H54 (cell line): Measurements from ENCODE around the gene SGCA.

ENCODE experiments used
- DNase-seq: peaks from one replicate; pipeline ENCODE4 v3.0.0; 2011; ENCODE audit warnings: low spot score, mixed read lengths; ENCODE audit not compliant: insufficient read length
- FAIRE-seq: peaks from 3 replicates; lab custom pipeline; 2011; peaks lifted over from hg19 to GRCh38; lab: Jason Lieb, UNC
- POLR2A ChIP-seq: IDR thresholded peaks from 2 replicates; pipeline ENCODE4 v1.6.1; 2011; ENCODE audit warnings: low read depth, mild to moderate bottlenecking, low read length

The SGCA gene

DNA sequence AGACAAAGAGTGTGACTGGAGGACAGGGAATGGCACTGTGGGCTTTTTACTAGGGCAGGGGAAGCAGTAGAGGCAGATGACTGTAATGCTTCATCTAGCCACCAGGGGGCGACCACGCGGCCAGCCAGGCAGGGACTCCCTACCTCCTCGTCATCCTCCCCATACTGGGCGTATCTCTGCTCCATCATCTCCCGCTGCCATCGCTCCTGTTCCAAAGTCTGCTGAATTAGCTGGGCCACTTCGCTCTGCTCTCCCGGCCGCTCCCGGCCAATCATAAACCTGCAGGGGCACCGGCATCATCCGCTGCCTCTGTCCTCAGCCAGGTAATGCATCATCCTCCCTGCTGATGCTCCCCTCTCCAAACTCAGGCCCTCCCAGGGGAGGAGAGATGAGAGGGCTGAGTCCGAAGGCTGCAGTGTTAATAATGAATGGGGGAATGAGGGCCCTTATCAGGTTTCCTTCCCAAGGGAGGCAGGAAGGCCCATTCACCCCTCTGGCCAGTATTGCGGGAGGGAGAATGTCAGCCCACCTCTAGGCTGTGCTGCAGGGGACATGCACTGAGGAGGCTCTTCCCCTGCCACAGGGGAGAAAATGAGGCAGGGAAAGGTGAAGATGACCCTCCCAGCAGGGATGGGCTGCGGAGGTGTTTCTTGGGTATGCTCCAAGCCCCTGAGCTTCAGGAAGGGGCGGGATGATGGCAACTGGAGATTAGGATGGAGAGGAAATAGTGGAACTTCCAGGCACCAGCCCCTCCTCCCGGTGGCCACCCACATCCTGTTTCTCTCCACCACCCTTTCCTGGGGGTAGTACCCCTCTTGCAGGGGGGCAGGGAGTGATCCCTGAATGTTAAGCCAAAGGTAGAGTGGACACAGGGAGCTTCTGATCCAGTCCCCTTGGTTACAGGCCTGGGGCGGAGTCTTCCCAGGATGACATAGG, 25.6 kb upstream of the SGCA start:
- FAIRE-seq (no peak), DNase-seq (peak; percentile 96)
- no peak for TF ChIP-seq POLR2A

DNA sequence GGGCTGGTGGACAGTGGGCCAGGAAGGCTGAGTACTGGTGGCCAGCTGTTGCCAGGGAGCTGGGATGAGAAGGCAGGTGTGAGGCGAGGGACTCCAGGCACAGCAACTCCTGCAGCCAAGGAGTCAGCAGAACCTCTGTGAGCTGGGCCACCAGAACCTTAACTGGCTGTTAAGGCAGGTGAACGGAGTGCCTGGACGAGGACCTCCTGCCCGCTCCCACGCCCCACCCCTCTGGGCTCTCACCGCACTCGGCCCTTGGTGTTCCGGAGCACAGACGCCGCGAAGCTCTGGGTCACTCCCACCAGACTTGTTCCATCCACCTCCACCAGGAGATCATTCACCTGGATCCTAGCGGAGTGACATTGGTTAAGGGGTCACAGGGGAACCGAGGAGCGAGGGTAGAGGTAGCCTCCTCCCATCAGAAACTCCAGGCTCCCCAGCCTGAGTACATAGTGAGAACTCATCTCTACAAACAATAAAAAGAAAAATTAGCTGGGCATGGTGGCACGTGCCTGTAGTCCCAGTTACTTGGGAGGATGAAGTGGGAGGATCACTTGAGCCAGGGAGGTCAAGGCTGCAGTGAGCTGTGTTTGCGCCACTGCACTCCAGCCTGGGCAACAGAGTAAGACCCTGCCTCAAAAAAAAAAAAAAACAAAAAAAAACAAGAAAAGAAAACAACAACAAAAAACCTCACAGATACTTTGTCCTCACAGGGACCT, 24.6 kb upstream of the SGCA start:
- DNase-seq (no peak), FAIRE-seq (no peak)
- no peak for TF ChIP-seq POLR2A

DNA sequence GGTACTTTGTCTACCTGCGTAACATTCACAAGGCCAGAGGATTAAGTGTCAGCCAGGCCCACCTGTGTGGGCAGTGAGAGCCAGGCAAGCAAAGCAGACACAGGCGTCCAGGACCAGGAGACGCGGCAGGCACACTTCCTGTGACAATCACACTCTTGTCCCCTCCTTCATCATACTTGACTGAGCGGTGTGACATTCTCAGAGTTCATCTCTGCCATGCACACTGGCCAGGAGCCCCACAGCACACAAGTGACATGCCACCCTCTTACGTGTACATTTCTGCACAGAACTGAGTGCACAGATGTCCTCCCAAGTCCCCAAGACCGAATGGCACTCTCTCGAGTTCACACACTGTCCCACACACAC, 24.1 kb upstream of the SGCA start:
- no peak for TF ChIP-seq POLR2A
- FAIRE-seq, result no peak
- DNase-seq, result no peak

DNA sequence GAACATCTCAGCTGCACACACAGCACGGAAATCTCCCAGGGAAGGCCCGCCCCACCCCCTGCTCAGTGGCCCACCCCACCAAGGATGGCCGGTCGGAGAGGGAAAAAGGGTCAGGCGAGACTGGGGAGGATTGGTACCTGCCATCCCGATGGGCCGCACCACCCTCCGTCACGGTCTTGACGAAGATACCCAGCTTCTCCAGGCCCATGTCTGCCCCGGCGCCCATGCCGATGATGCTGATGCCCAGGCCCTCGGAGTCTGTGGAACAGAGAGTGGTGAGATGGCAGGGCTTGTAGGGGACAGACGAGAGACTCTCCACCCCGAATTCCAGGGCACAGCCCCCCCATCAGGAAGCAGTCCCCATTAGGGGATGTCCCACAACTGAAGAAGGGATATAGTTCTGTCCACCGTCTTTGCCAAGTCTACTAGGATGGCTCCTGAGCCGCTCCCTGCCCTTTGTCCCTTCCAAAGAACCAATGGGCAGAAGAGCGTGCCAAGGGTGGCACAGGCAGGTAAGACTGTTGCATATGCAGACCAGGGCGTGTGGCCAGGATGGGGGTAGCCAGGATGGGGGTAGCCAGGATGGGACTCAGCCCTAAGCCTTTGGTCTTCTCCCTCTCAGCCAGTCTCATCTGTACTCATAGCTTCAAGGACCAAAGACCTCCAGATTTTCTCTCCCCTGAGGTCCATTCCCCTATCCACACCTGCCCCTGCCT, 22.2 kb upstream of the SGCA start:
- FAIRE-seq (no peak), DNase-seq (no peak)
- no peak for TF ChIP-seq POLR2A

DNA sequence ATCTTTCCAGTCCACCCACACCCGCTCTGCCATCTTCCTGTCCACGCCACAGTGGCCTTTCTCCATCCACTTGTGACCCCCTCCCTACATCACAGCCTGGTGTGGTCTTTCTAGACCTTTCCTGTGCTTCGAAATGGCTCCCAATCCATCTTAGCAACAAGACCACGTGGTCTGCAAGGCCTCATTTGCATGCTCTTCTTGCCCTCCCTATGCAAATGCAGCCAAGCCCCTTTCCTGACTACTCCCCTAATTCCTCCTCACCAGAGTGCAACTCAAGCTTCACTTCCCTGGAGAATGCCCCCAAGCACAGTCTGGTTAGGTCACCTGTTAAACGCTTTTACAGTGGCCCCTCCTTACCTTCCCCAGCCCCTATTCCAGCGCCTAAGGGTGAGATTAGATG, 21.4 kb upstream of the SGCA start:
- DNase-seq (no peak), FAIRE-seq (no peak)
- TF ChIP-seq POLR2A, result no peak

DNA sequence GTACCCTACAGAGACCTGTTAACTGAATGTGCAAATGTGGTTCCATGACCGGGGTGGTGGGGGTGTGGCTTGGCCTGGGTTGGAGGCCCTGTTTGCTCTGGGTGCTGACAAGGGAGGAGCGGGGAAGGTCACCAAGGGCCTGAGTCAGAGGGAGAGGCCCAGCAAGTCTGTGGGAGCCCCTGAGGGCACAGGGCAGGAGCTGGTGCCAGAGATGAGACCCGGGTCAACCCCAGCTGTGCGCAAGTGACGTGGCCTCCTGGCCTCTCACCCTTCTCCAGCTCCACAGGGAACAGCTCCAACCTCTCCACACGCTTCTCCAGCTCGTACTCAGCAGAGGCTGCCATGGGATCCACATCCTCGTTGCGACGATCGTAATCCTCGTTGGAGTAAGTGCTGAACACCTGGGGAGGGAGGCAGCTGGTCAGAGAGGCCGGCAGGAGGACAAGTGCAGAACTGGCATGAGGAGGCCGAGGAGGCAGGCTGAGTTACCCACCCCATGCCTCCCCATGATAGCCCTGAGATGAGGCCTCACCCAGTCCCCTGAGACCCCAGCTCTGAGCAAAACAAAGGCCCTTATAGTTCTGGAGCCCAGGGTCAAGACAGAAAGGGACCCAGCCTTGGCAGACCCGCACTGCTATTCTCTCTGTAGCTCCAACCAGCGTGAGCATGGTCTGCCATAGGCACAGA, 20.8 kb upstream of the SGCA start:
- no peak for FAIRE-seq
- no peak for TF ChIP-seq POLR2A
- no peak for DNase-seq

DNA sequence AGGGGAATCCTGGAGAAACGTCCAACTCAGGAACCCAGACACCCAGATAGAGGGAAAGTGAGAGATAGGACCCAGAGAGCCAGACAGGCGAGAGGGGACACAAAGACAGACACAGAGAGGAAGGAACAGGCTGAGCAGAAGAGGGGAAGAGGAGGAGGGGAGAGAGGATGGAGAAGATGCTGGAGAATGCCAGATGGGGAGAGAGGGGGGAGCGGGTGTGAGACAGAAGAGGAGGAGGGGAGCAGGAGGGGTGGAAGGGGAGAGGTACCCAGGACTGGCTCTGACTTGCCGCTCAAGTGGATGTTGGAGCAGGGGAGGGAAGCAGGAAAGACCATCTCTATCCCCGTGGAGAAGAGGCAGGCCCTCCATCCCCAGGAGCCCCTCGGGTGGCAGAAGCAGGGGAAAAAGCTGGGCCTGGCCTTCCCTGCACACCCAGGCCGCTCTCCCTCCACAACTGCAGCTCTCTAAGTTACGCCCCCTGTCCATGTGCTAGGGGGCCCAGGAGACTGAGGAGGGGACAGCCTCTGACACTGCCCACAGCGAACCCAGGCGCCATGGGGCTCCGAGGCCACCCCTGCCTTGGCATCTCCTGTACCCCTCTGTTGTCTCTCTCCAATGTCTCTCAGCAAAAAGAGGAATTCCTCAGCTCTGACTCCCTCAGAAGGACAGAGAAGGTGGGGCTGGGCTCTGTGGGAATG, 20.1 kb upstream of the SGCA start:
- no peak for FAIRE-seq

DNA sequence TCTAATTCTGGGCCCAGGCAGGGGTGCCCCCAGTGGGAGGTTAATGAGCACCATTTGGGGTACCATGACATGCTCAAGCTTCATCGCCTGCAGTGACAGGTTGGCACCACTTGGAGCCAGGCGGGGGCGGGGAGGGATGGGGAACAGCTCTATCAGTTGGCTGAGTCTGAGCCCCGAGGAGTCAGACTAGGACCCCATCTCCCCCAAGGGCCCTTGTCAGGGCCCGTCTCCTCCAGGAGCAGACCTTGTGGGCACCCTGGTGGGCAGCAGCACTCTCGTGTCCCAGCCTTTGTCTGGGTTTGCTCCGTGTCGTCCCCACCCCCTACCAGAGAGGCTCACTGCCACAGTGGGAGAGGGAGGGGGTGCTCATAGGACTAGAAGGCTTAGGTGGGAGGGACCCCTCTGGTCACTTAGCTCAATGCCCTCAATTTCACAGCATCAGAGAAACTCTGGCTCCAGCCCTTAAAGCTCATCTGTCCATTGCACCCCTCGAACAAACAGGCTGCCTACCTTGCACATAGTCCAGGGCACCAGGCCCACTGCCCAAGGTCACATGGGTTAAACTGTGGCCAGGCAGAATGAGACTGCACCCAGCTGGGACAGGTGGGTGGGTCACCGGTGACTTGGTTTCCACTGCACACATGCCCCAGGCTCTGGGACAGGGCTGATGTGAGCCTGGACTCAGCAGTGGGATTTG, 19.4 kb upstream of the SGCA start:
- FAIRE-seq, result no peak
- DNase-seq, result no peak
- no peak for TF ChIP-seq POLR2A

More for the DNA sequence above, 20.1 kb upstream of the SGCA start:
- DNase-seq, result no peak
- TF ChIP-seq POLR2A, result no peak

DNA sequence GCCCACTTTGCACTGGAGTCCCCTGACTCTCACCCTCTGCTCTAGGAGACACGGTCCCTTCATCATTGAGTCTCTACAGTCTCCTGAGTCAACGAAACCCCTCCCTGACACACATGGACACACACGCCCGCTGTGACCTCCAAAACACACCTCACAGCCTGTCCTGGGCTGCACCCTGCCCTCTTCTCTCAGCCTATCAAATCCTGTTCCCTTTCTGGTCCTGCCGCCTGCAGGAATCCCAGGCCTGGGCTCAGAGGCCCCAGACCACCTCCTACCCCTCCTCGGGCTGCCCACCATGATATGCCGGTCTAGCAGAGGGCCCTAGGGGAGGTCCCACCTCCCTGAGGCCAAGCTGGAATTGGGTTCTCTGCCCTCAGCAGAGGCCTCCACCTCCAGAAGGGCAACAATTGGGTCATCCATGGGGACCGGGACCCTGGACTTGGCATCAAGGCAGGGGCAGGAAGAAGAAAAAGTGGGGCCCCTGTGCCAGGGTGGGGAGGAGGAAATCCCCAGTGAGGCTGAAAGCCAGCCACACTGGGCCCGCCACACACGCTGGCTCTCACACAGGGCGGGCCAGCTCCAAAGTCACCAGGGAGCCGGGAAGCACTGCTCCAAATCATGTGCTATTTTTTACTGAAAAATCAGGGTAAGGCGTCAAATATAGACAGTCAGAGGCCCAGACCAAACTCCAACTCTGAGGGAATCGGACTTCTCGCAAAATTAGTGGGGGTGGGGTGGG, 18.7 kb upstream of the SGCA start:
- TF ChIP-seq POLR2A, result no peak
- DNase-seq, result no peak
- FAIRE-seq, result no peak

DNA sequence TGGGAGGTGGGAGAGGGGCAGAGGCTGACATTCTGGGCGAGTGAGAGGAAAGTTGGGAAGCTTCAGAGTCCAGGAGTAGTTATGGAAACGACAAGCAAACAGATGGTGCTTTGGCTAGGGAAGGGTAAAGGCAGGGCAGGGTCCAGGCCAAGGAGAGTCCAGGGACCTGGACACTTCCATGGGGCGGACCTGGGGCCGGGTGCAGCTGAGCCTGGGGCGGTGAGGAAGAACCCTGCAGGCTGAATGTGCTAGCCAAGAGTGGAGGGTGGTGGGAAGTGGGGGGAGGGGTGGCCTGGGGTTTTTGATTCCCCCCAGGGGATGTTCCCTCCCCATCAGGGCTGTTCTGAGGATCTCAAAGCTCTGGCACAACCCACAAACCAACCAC, 18.0 kb upstream of the SGCA start:
- DNase-seq, result no peak
- FAIRE-seq, result no peak
- no peak for TF ChIP-seq POLR2A

DNA sequence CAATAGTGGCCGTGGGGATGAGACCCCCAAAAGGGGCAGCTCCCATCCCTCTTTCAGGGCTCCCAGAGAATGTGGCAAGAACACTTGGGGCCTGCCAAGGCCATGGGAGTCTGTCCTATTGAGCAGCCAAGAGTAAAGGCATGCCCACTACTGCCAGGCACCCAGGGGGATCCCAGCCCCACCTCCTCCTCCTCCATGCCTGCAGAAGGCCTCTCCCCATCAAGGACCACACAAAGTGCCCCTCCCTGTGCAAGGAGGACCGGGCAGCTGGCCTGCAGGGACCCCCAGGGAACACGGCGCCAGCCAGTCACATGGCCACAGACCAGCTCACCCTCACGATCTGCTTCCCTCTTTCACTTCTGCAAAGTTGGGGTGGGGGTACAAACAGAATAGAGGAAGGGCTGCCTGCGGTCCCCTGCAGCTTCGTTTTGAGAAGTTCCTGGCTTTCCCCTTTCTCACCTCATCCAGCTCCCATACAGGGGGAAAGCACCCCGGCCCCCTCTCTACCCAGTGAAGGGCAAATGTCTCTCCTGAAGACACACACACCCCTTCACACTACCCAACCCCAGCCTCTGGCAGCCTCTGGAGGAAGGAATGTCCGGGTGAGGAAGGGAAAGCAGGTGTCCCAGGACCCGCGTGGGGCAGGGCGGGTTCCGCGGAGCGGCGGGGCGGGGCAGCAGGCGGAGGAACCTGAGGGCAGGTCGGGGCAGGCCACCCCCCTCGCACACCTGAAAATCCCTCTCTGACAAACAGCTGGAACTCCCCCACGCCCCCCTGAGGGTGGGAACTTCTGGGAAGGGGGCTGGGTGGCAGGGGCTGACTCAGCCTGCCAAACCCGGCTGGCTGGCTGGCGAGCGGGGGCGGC, 17.3 kb upstream of the SGCA start:
- DNase-seq (no peak), FAIRE-seq (no peak)

More for the DNA sequence above, 17.3 kb upstream of the SGCA start:
- no peak for TF ChIP-seq POLR2A
